WTC11 (cell line): Measurements from ENCODE around the gene CYSTM1. TPM values are rescaled to one million over a fixed set of nuclear protein-coding genes. Genes with fewer than 3 reads are reported as not detected.

Experiments
- ATAC-seq: fragments of 200-7000 bp; cut with Tn5 transposase; 2 replicates; pipeline ENCODE4 v1.10.0; 2021; ENCODE audit warnings: mild to moderate bottlenecking, moderate library complexity
- CTCF ChIA-PET: fragments of 300-600 bp; sonication (Branson Sonifier 250); formaldehyde crosslinking; loops from one replicate; lab custom pipeline; 2021; ENCODE audit warnings: antibody characterized with exemption; lab: Charles Lee
- POLR2A ChIA-PET: fragments of 350-600 bp; sonication (Branson Sonifier 250); formaldehyde crosslinking; loops from one replicate; lab custom pipeline; 2021; ENCODE audit warnings: antibody characterized with exemption; lab: Charles Lee
- DNase-seq: peaks from one replicate; pipeline ENCODE4 v3.0.0; 2021; ENCODE audit warnings: low spot score
- H3K27ac Mint-ChIP-seq: 2 replicates; pipeline ENCODE4 v1.8.0; 2021; ENCODE audit warnings: mixed read lengths
- H3K27me3 Mint-ChIP-seq: 2 replicates; pipeline ENCODE4 v1.8.0; 2021; ENCODE audit warnings: low read depth, mild to moderate bottlenecking, moderate library complexity, mixed read lengths
- H3K36me3 Mint-ChIP-seq: 2 replicates; pipeline ENCODE4 v1.8.0; 2021; ENCODE audit warnings: mixed read lengths
- H3K4me1 Mint-ChIP-seq: 2 replicates; pipeline ENCODE4 v1.8.0; 2022; ENCODE audit warnings: mixed read lengths
- H3K4me3 Mint-ChIP-seq: 2 replicates; pipeline ENCODE4 v1.8.0; 2021; ENCODE audit warnings: mild to moderate bottlenecking, moderate library complexity, mixed read lengths
- H3K9me3 Mint-ChIP-seq: 2 replicates; pipeline ENCODE4 v1.8.0; 2021; ENCODE audit warnings: mixed read lengths
- ATF3 ChIP-seq: sonication (generic); formaldehyde crosslinking; conservative IDR thresholded peaks from 2 replicates; pipeline ENCODE4 v1.8.1; 2022; ENCODE audit warnings: mild to moderate bottlenecking, missing genetic modification reagents
- CBFB ChIP-seq: sonication (generic); formaldehyde crosslinking; IDR thresholded peaks from 2 replicates; pipeline ENCODE4 v1.8.1; 2022; ENCODE audit warnings: mild to moderate bottlenecking, low read depth, missing genetic modification reagents
- CTCF ChIP-seq: fragments of 200-600 bp; IDR thresholded peaks from 2 replicates; pipeline ENCODE4 v1.8.0; 2022; ENCODE audit warnings: antibody characterized with exemption
- E2F5 ChIP-seq: sonication (generic); formaldehyde crosslinking; IDR thresholded peaks from 2 replicates; pipeline ENCODE4 v1.8.1; 2022; ENCODE audit warnings: mild to moderate bottlenecking, moderate library complexity, missing genetic modification reagents
- FOXJ3 ChIP-seq: sonication (generic); formaldehyde crosslinking; IDR thresholded peaks from 2 replicates; pipeline ENCODE4 v1.9.0; 2021; ENCODE audit warnings: missing genetic modification reagents, mild to moderate bottlenecking, borderline replicate concordance
- FOXK1 ChIP-seq: sonication (generic); formaldehyde crosslinking; IDR thresholded peaks from 2 replicates; pipeline ENCODE4 v1.8.0; 2022; ENCODE audit warnings: mild to moderate bottlenecking, moderate library complexity, missing genetic modification reagents
- GRHL2 ChIP-seq: fragments of 250-450 bp; sonication (Bioruptor Pico); IDR thresholded peaks from 2 replicates; pipeline ENCODE4 v1.8.0; 2022; ENCODE audit warnings: mild to moderate bottlenecking, moderate library complexity; ENCODE audit not compliant: insufficient replicate concordance, severe bottlenecking
- GTF2I ChIP-seq: fragments of 250-450 bp; sonication (Bioruptor Pico); conservative IDR thresholded peaks from 2 replicates; pipeline ENCODE4 v1.4.0; 2021; ENCODE audit warnings: mild to moderate bottlenecking
- HMGA2 ChIP-seq: fragments of 250-450 bp; sonication (Bioruptor Pico); IDR thresholded peaks from 2 replicates; pipeline ENCODE4 v1.4.0; 2021; ENCODE audit warnings: mild to moderate bottlenecking, moderate library complexity
- HMGXB4 ChIP-seq: sonication (generic); formaldehyde crosslinking; IDR thresholded peaks from 2 replicates; pipeline ENCODE4 v1.8.1; 2023; ENCODE audit warnings: mild to moderate bottlenecking, moderate library complexity, missing genetic modification reagents
- KAT7 ChIP-seq: sonication (generic); formaldehyde crosslinking; IDR thresholded peaks from 2 replicates; pipeline ENCODE4 v1.8.1; 2023; ENCODE audit warnings: missing genetic modification reagents, mild to moderate bottlenecking, borderline replicate concordance
- MYBL2 ChIP-seq: sonication (generic); formaldehyde crosslinking; IDR thresholded peaks from 2 replicates; pipeline ENCODE4 v1.8.1; 2023; ENCODE audit warnings: mild to moderate bottlenecking, moderate library complexity, missing genetic modification reagents
- NR2C2 ChIP-seq: sonication (generic); formaldehyde crosslinking; IDR thresholded peaks from 2 replicates; pipeline ENCODE4 v1.8.0; 2022; ENCODE audit warnings: mild to moderate bottlenecking, missing genetic modification reagents
- NR3C1 ChIP-seq: sonication (generic); formaldehyde crosslinking; conservative IDR thresholded peaks from 2 replicates; pipeline ENCODE4 v1.8.1; 2023; ENCODE audit warnings: low read depth, mild to moderate bottlenecking, missing genetic modification reagents
- RELA ChIP-seq: sonication (generic); formaldehyde crosslinking; IDR thresholded peaks from 2 replicates; pipeline ENCODE4 v1.8.1; 2022; ENCODE audit warnings: missing genetic modification reagents, mild to moderate bottlenecking, borderline replicate concordance
- USF2 ChIP-seq: sonication (generic); formaldehyde crosslinking; IDR thresholded peaks from 2 replicates; pipeline ENCODE4 v1.8.1; 2023; ENCODE audit warnings: mild to moderate bottlenecking, missing genetic modification reagents, moderate library complexity
- ZNF121 ChIP-seq: sonication (generic); formaldehyde crosslinking; IDR thresholded peaks from 2 replicates; pipeline ENCODE4 v1.8.0; 2023; ENCODE audit warnings: missing genetic modification reagents
- ZNF219 ChIP-seq: sonication (generic); formaldehyde crosslinking; IDR thresholded peaks from 2 replicates; pipeline ENCODE4 v1.8.0; 2023; ENCODE audit warnings: missing genetic modification reagents, mild to moderate bottlenecking, borderline replicate concordance
- total RNA-seq: library from RNA; stranded (reverse); gene quantifications from 3 replicates; pipeline ENCODE4 v1.2.3, GENCODE V29; 2021
- TF ChIP-seq, protein P1 (sequence below): sonication (generic); formaldehyde crosslinking; IDR thresholded peaks from 2 replicates; pipeline ENCODE4 v1.8.1; 2023; ENCODE audit warnings: mild to moderate bottlenecking, missing genetic modification reagents
- TF ChIP-seq, protein P2 (sequence below): fragments of 250-450 bp; sonication (Bioruptor Pico); IDR thresholded peaks from 2 replicates; pipeline ENCODE4 v1.9.0; 2021; ENCODE audit warnings: mild to moderate bottlenecking

The CYSTM1 gene
- total RNA-seq, 1 experiment from 2014 or later = 29.3 TPM

- no peak for ATAC-seq
- ChIA-PET CTCF (interaction anchor here (1.0 to 1.4 kb wide), 3 partner anchors 15 to 49 kb away, joined by 3 to 9 read pairs (median 5); partner anchors contain the start of gene CYSTM1), POLR2A (no interaction called here)
- DNase-seq = no peak
- TF ChIP-seq E2F5 (CRISPR knock-in tag) (no peak), RELA (no peak), CBFB (CRISPR knock-in tag) (no peak), NR3C1 (CRISPR knock-in tag) (no peak), HMGA2 (CRISPR knock-in tag) (no peak), MYBL2 (CRISPR knock-in tag) (no peak), FOXJ3 (CRISPR knock-in tag) (no peak), GRHL2 (CRISPR knock-in tag) (no peak), HMGXB4 (no peak), NR2C2 (CRISPR knock-in tag) (no peak), CTCF (no peak), GTF2I (no peak), ZNF219 (CRISPR knock-in tag) (no peak)
- TF ChIP-seq, protein P1, sequence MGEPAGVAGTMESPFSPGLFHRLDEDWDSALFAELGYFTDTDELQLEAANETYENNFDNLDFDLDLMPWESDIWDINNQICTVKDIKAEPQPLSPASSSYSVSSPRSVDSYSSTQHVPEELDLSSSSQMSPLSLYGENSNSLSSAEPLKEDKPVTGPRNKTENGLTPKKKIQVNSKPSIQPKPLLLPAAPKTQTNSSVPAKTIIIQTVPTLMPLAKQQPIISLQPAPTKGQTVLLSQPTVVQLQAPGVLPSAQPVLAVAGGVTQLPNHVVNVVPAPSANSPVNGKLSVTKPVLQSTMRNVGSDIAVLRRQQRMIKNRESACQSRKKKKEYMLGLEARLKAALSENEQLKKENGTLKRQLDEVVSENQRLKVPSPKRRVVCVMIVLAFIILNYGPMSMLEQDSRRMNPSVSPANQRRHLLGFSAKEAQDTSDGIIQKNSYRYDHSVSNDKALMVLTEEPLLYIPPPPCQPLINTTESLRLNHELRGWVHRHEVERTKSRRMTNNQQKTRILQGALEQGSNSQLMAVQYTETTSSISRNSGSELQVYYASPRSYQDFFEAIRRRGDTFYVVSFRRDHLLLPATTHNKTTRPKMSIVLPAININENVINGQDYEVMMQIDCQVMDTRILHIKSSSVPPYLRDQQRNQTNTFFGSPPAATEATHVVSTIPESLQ (CRISPR knock-in tag) = no peak
- Mint-ChIP-seq H3K9me3 (no peaks in the 10 kb centered on the region), H3K27me3 (no peaks in the 10 kb centered on the region), H3K4me3 (no peak overlapping the region), H3K4me1 (peaks cover 27% of the 10 kb centered on the region), H3K36me3 (no peaks in the 10 kb centered on the region; the same call in 1 of the 2 replicates), H3K27ac (no peak overlapping the region)
These were observed 15.9 kb downstream of the CYSTM1 start for GRCh38 chr5:140190872-140191218.

DNA sequence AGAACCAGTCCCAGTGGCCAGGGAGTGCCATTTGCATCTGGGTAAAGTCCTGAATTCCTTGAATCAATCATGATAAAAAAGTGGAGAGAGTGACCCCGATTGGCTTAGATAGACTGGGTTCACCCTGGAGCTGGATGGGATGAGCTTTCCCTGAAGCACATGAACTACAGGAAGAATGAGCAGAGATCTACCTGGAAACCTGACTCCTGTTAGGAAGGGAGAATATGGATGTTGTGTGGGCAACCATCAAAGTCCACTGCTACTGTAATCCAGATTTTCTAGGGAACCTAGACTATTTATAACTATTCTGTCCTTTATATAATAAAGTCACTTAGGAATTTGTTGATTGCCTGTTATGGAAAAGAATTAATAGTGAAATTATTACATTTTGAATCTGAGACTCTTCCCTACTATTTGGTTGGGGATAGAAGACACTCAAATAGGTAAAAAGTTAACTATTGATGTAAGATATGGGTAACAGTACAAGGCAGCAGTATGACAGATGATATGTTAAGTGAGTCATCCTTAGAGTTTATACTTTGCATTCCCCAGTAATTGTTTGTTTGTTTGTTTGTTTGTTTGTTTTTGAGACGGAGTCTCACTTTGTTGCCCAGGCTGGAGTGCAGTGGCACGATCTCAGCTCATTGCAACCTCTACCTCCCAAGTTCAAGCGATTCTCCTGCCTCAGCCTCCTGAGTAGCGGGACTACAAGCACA is 17.9 kb downstream of the CYSTM1 start:
- POLR2A ChIA-PET = no interaction called here
- TF ChIP-seq, protein P2, sequence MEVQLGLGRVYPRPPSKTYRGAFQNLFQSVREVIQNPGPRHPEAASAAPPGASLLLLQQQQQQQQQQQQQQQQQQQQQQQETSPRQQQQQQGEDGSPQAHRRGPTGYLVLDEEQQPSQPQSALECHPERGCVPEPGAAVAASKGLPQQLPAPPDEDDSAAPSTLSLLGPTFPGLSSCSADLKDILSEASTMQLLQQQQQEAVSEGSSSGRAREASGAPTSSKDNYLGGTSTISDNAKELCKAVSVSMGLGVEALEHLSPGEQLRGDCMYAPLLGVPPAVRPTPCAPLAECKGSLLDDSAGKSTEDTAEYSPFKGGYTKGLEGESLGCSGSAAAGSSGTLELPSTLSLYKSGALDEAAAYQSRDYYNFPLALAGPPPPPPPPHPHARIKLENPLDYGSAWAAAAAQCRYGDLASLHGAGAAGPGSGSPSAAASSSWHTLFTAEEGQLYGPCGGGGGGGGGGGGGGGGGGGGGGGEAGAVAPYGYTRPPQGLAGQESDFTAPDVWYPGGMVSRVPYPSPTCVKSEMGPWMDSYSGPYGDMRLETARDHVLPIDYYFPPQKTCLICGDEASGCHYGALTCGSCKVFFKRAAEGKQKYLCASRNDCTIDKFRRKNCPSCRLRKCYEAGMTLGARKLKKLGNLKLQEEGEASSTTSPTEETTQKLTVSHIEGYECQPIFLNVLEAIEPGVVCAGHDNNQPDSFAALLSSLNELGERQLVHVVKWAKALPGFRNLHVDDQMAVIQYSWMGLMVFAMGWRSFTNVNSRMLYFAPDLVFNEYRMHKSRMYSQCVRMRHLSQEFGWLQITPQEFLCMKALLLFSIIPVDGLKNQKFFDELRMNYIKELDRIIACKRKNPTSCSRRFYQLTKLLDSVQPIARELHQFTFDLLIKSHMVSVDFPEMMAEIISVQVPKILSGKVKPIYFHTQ (CRISPR knock-in tag) = no peak
- TF ChIP-seq FOXK1 (CRISPR knock-in tag) (no peak), ZNF121 (CRISPR knock-in tag) (no peak), KAT7 (CRISPR knock-in tag) (no peak), USF2 (CRISPR knock-in tag) (no peak), ATF3 (CRISPR knock-in tag) (no peak)

More for the DNA sequence above, 17.9 kb downstream of the CYSTM1 start:
- ATAC-seq = no peak
- Mint-ChIP-seq H3K9me3 (no peaks in the 10 kb centered on the region), H3K36me3 (no peaks in the 10 kb centered on the region; the same call in 1 of the 2 replicates), H3K27ac (no peak overlapping the region), H3K4me3 (no peak overlapping the region), H3K4me1 (peaks cover 27% of the 10 kb centered on the region), H3K27me3 (no peaks in the 10 kb centered on the region)
- CTCF ChIA-PET = interaction anchor here (1.0 to 1.4 kb wide), 4 partner anchors 13 to 47 kb away, joined by 3 to 16 read pairs (median 4); no protein-coding TSS in a partner anchor
- no peak for DNase-seq
